H1 (cell line): ENCODE measurements around the gene RIN3. TPM values are rescaled to one million over a fixed set of nuclear protein-coding genes. Genes with fewer than 3 reads are reported as not detected.

Source experiments
- CTCF ChIA-PET: fragments of 300-600 bp; sonication (Branson Sonifier 250); formaldehyde crosslinking; loops from one replicate; lab custom pipeline; 2021; ENCODE audit not compliant: partially characterized antibody; lab: Charles Lee
- POLR2A ChIA-PET: fragments of 300-600 bp; sonication (Branson Sonifier 250); formaldehyde crosslinking; loops from one replicate; lab custom pipeline; 2021; ENCODE audit warnings: inconsistent platforms; ENCODE audit not compliant: partially characterized antibody; lab: Charles Lee
- DNase-seq, 2 experiments: peaks; one replicate each; pipeline versions ENCODE4 v3.0.0 to v3.0.0-alpha.2; 2010 to 2022; ENCODE audit warnings: low spot score in 2 of 2, low read depth in 1 of 2, mixed read lengths in 1 of 2
- FAIRE-seq: peaks from 2 replicates; lab custom pipeline; 2011; peaks lifted over from hg19 to GRCh38; lab: Jason Lieb, UNC
- H2AFZ ChIP-seq: 2 replicates; pipeline ENCODE4 v1.8.1; 2012; ENCODE audit warnings: low read length, inconsistent platforms
- H2AK5ac ChIP-seq: 2 replicates; pipeline ENCODE4 v1.6.1; 2013; ENCODE audit warnings: low read depth, low read length
- H2BK120ac ChIP-seq: replicated peaks from 2 replicates; pipeline ENCODE3; 2013; ENCODE audit warnings: low read depth, low read length, inconsistent platforms
- H2BK12ac ChIP-seq: 2 replicates; pipeline ENCODE4 v1.6.1; 2013; ENCODE audit warnings: low read depth, low read length
- H2BK15ac ChIP-seq: 2 replicates; pipeline ENCODE4 v1.6.1; 2013; ENCODE audit warnings: low read length
- H2BK20ac ChIP-seq: 2 replicates; pipeline ENCODE4 v1.6.1; 2013; ENCODE audit warnings: low read length
- H2BK5ac ChIP-seq: 2 replicates; pipeline ENCODE4 v1.6.1; 2013; ENCODE audit warnings: low read depth, low read length
- H3K14ac ChIP-seq: 2 replicates; pipeline ENCODE4 v1.6.1; 2013; ENCODE audit warnings: inconsistent platforms; ENCODE audit not compliant: insufficient read length
- H3K18ac ChIP-seq: 2 replicates; pipeline ENCODE4 v1.6.1; 2013; ENCODE audit warnings: low read length; ENCODE audit errors: extremely low read depth
- H3K23ac ChIP-seq: 2 replicates; pipeline ENCODE4 v1.6.1; 2013; ENCODE audit warnings: inconsistent platforms; ENCODE audit not compliant: insufficient read length
- H3K23me2 ChIP-seq: 2 replicates; pipeline ENCODE4 v1.6.1; 2013; ENCODE audit warnings: low read depth, low read length
- H3K27ac ChIP-seq: 2 replicates; pipeline ENCODE4 v1.6.1; 2011; ENCODE audit warnings: low read depth, low read length, inconsistent platforms
- H3K27me3 ChIP-seq, 4 experiments: replicated peaks in 1 of 4; 1 replicate in 1 of 4; 2 replicates in 3 of 4; pipeline versions ENCODE4 v1.6.1 to v1.8.1; 2011 to 2013; ENCODE audit warnings: low read length in 3 of 4, mild to moderate bottlenecking in 3 of 4, inconsistent platforms in 2 of 4, mixed read lengths in 2 of 4, moderate library complexity in 1 of 4; ENCODE audit not compliant: control insufficient read depth in 3 of 4, insufficient read depth in 3 of 4; ENCODE audit errors: extremely low read depth in 1 of 4
- H3K36me3 ChIP-seq, 4 experiments: 2 replicates each; pipeline versions ENCODE4 v1.6.1 to v1.8.1; 2011 to 2013; ENCODE audit warnings: mild to moderate bottlenecking in 4 of 4, low read length in 3 of 4, moderate library complexity in 2 of 4, control low read depth in 1 of 4, inconsistent platforms in 1 of 4; ENCODE audit not compliant: insufficient read depth in 4 of 4, control insufficient read depth in 2 of 4
- H3K4ac ChIP-seq: replicated peaks from 2 replicates; pipeline ENCODE3; 2013; ENCODE audit warnings: low read length, low read depth, mixed read lengths, inconsistent platforms; ENCODE audit not compliant: insufficient read length
- H3K4me1 ChIP-seq, 4 experiments: replicated peaks in 1 of 4; 1 replicate in 1 of 4; 2 replicates in 3 of 4; pipeline versions ENCODE4 v1.6.1 to v1.8.1; 2011 to 2013; ENCODE audit warnings: low read length in 3 of 4, inconsistent platforms in 2 of 4, mixed read lengths in 1 of 4; ENCODE audit not compliant: insufficient read depth in 4 of 4, control insufficient read depth in 3 of 4
- H3K4me2 ChIP-seq, 2 experiments: 2 replicates each; pipeline versions ENCODE4 v1.6.1 to v1.8.1; 2011 to 2013; ENCODE audit warnings: low read depth in 2 of 2, low read length in 2 of 2, control low read depth in 1 of 2, inconsistent platforms in 1 of 2, mild to moderate bottlenecking in 1 of 2; ENCODE audit not compliant: insufficient read depth in 1 of 2
- H3K4me3 ChIP-seq, 4 experiments: fragments of 200-600, 300-600 bp in 1 of 4; sonication (generic), shearing (Covaris generic), sonication (Bioruptor Twin) in 1 of 4; 2 replicates each; pipeline versions ENCODE4 v1.5.1 to v1.8.1; 2011 to 2016; ENCODE audit warnings: low read length in 4 of 4, low read depth in 3 of 4, control low read depth in 2 of 4, inconsistent platforms in 2 of 4, mild to moderate bottlenecking in 2 of 4, mixed read lengths in 1 of 4, moderate library complexity in 1 of 4; ENCODE audit not compliant: insufficient read depth in 2 of 4; ENCODE audit errors: extremely low read depth in 1 of 4
- H3K56ac ChIP-seq: replicated peaks from 2 replicates; pipeline ENCODE3; 2013; ENCODE audit warnings: low read depth, mild to moderate bottlenecking, mixed read lengths, low read length, inconsistent platforms; ENCODE audit not compliant: insufficient read length
- H3K79me1 ChIP-seq: 2 replicates; pipeline ENCODE4 v1.6.1; 2013; ENCODE audit warnings: low read depth, low read length, control low read depth
- H3K79me2 ChIP-seq, 2 experiments: 2 replicates each; pipeline versions ENCODE4 v1.6.1 to v1.8.1; 2012 to 2013; ENCODE audit warnings: low read length in 2 of 2, mild to moderate bottlenecking in 2 of 2, inconsistent platforms in 1 of 2; ENCODE audit not compliant: insufficient read depth in 2 of 2, control insufficient read depth in 1 of 2
- H3K9ac ChIP-seq, 4 experiments: replicated peaks in 1 of 4; 1 replicate in 1 of 4; 2 replicates in 3 of 4; pipeline versions ENCODE4 v1.6.1 to v1.8.1; 2011 to 2013; ENCODE audit warnings: low read depth in 3 of 4, low read length in 3 of 4, control low read depth in 2 of 4, mild to moderate bottlenecking in 2 of 4, moderate library complexity in 2 of 4, inconsistent platforms in 1 of 4; ENCODE audit errors: extremely low read depth in 1 of 4
- H3K9me3 ChIP-seq, 2 experiments: 2 replicates each; pipeline versions ENCODE4 v1.6.1 to v1.8.1; 2012 to 2013; ENCODE audit warnings: mild to moderate bottlenecking in 2 of 2, moderate library complexity in 2 of 2, control low read depth in 1 of 2, inconsistent platforms in 1 of 2, low read depth in 1 of 2, low read length in 1 of 2, mixed read lengths in 1 of 2; ENCODE audit not compliant: insufficient read depth in 2 of 2
- H4K20me1 ChIP-seq, 2 experiments: replicated peaks in 1 of 2; 2 replicates each; pipeline versions ENCODE3 to v1.8.1; 2011 to 2013; ENCODE audit warnings: inconsistent platforms in 2 of 2, low read length in 2 of 2, mild to moderate bottlenecking in 1 of 2; ENCODE audit not compliant: insufficient read depth in 2 of 2, control insufficient read depth in 1 of 2
- H4K5ac ChIP-seq: 2 replicates; pipeline ENCODE4 v1.6.1; 2013; ENCODE audit warnings: low read length, low read depth, mixed read lengths, inconsistent platforms; ENCODE audit not compliant: insufficient read length
- H4K8ac ChIP-seq: 2 replicates; pipeline ENCODE4 v1.8.0; 2013; ENCODE audit warnings: mild to moderate bottlenecking, moderate library complexity, low read length, inconsistent platforms; ENCODE audit not compliant: insufficient read depth; ENCODE audit errors: extremely low read depth
- H4K91ac ChIP-seq: replicated peaks from 2 replicates; pipeline ENCODE3; 2013; ENCODE audit warnings: low read length, mixed read lengths, inconsistent platforms; ENCODE audit not compliant: insufficient read length
- CHD1 ChIP-seq: IDR thresholded peaks from 2 replicates; pipeline ENCODE4 v1.6.1; 2012; ENCODE audit warnings: low read depth, low read length, improper control_type of control experiment
- RBBP5 ChIP-seq: IDR thresholded peaks from 2 replicates; pipeline ENCODE4 v1.7.1; 2012; ENCODE audit warnings: low read depth, mild to moderate bottlenecking, inconsistent platforms, low read length, moderate library complexity, borderline replicate concordance
- SP4 ChIP-seq: IDR thresholded peaks from 2 replicates; pipeline ENCODE4 v1.6.1; 2012; ENCODE audit warnings: low read length, inconsistent platforms
- WGBS, 2 experiments: shearing (Covaris generic) in 1 of 2; methylation state at CpG; one replicate each; pipeline versions ENCODE4 v1.1.6 to v1.1.7; 2013 to 2015; ENCODE audit warnings: low lambda C conversion rate in 2 of 2, mixed read lengths in 2 of 2, inconsistent platforms in 1 of 2, low coverage in 1 of 2, missing lambda C conversion rate in 1 of 2; ENCODE audit not compliant: insufficient replicate concordance in 2 of 2, insufficient coverage in 1 of 2, insufficient read length in 1 of 2; ENCODE audit errors: extremely low coverage in 1 of 2, missing lambda C conversion rate in 1 of 2; 5-methylcytosine and 5-hydroxymethylcytosine counted together
- polyA plus RNA-seq, 7 experiments: library from polyadenylated mRNA; depleted of rRNA in 3 of 7; stranded (reverse) in 5 of 7; unstranded in 2 of 7; fragments of >200 nt in 5 of 7; fragments of 200-250 nt in 2 of 7; gene quantifications; 1 replicate in 5 of 7; 2 replicates in 1 of 7; 4 replicates in 1 of 7; pipeline versions ENCODE4 v1.2.1 to v1.2.3, GENCODE V29; 2011 to 2013; ENCODE audit warnings: missing spikeins in 2 of 7, mixed read lengths in 2 of 7
- total RNA-seq: library from RNA; stranded (reverse); fragmentation: NEBNext Ultra II Directional; extraction: Animal tissue kit (Norgen Biotek cat#: 25700); gene quantifications from 2 replicates; pipeline ENCODE4 v1.2.1, GENCODE V29; 2021

The RIN3 gene
- total and polyA plus RNA-seq, 2 of the 8 experiments (the other 6 are each of a cell fraction or from before 2014, with no cell fraction given) = 0.59 to 1.5 TPM

DNA sequence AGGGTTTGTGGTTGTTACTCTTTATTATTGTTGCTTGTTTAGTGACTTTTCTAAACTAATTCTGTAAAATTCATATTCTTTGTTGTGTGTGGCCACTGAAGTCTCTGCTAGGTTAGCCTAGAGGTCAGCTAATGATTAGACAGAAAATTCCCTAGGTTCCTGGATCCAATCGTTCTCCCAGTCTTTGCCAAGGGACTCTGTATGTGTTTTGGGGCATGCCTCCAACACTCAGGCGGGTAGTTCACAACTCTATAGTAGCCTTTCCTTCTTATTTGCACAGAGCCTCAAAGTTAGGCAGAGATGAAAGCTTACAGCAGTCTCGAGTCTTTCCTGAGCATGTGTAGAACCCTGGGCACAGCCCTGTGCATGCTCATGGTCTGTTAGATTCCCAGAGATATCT is 32.7 kb upstream of the RIN3 start:
- Histone ChIP-seq H2BK15ac (no peak overlapping the region), H3K14ac (no peak overlapping the region), H2BK20ac (no peak overlapping the region), H2AFZ (no peak overlapping the region), H3K4me3 (no peak overlapping the region), H3K27me3 (no peaks in the 10 kb centered on the region), H4K20me1 (no peaks in the 10 kb centered on the region), H3K4me1 (no peaks in the 10 kb centered on the region), H2BK120ac (no peak overlapping the region), H3K23me2 (no peaks in the 10 kb centered on the region), H4K91ac (no peak overlapping the region), H3K23ac (no peak overlapping the region), H3K27ac (no peak overlapping the region), H3K4ac (no peak overlapping the region), H2BK5ac (no peak overlapping the region), H3K4me2 (no peak overlapping the region), H3K9me3 (no peaks in the 10 kb centered on the region), H3K9ac (no peak overlapping the region), H2AK5ac (no peak overlapping the region), H3K36me3 (no peaks in the 10 kb centered on the region), H2BK12ac (no peak overlapping the region), H4K8ac (no peak overlapping the region), H3K79me2 (no peaks in the 10 kb centered on the region), H3K56ac (no peak overlapping the region), H3K79me1 (no peaks in the 10 kb centered on the region), H4K5ac (no peak overlapping the region), H3K18ac (peak overlapping the region; percentile 19; the same call in 1 of the 2 replicates)
- POLR2A ChIA-PET = no interaction called here
- FAIRE-seq (no peak), DNase-seq (peak in 1 of 2 experiments; percentile 34)
- TF ChIP-seq SP4 (no peak), RBBP5 (no peak), CHD1 (no peak)
- CTCF ChIA-PET = interaction anchor here (0.7 to 1.7 kb wide), 11 partner anchors 9 to 291 kb away, joined by 3 to 11 read pairs (median 3); no protein-coding TSS in a partner anchor
- 90% methylated on average over 3 of the region's 3 CpGs; no CpG with 5 or more reads in 1 of the 2 experiments for WGBS, 2 experiments
